Suprapubic skin (tissue), 4 donors: ENCODE data around the gene CYP46A1. TPM values are rescaled to one million over a fixed set of nuclear protein-coding genes. Genes with fewer than 3 reads are reported as not detected.

Source experiments
- DNase-seq, 2 donors: peaks; one replicate each; pipeline ENCODE4 v3.0.0-alpha.2; 2019; ENCODE audit warnings: low spot score in 2 of 2
- H3K27ac ChIP-seq: fragments of 200-600 bp; sonication (generic); one replicate; pipeline ENCODE4 v1.5.1; 2019
- H3K27me3 ChIP-seq: fragments of 200-600 bp; sonication (generic); one replicate; pipeline ENCODE4 v1.5.1; 2019
- H3K36me3 ChIP-seq: fragments of 200-600 bp; sonication (generic); one replicate; pipeline ENCODE4 v1.5.1; 2019
- H3K4me1 ChIP-seq: fragments of 200-600 bp; sonication (generic); one replicate; pipeline ENCODE4 v1.5.1; 2019
- H3K4me3 ChIP-seq: fragments of 200-600 bp; sonication (generic); one replicate; pipeline ENCODE4 v1.5.1; 2019; ENCODE audit warnings: mild to moderate bottlenecking
- H3K9me3 ChIP-seq: fragments of 200-600 bp; sonication (generic); one replicate; pipeline ENCODE4 v1.5.1; 2019
- CTCF ChIP-seq, 2 donors: fragments of 200-600 bp in 1 of 2; fragments of 450-650 bp in 1 of 2; sonication (generic) in 1 of 2; IDR thresholded peaks; one replicate each; pipeline ENCODE4 v1.5.1; 2016 to 2019; ENCODE audit warnings: antibody characterized with exemption in 2 of 2, mild to moderate bottlenecking in 1 of 2, moderate library complexity in 1 of 2
- EP300 ChIP-seq: sonication (generic); formaldehyde crosslinking; IDR thresholded peaks from one replicate; pipeline ENCODE4 v1.6.1; 2017; ENCODE audit warnings: antibody characterized with exemption
- POLR2A ChIP-seq, 2 donors: fragments of 450-650 bp; IDR thresholded peaks; one replicate each; pipeline ENCODE4 v1.6.1; 2017; ENCODE audit warnings: antibody characterized with exemption in 2 of 2, mild to moderate bottlenecking in 2 of 2, moderate library complexity in 2 of 2
- POLR2AphosphoS5 ChIP-seq, 3 donors: sonication (generic); formaldehyde crosslinking; IDR thresholded peaks; one replicate each; pipeline ENCODE4 v1.6.1; 2017; ENCODE audit warnings: antibody characterized with exemption in 3 of 3
- WGBS: methylation state at CpG from one replicate; pipeline ENCODE4 v1.1.5; 2018; 5-methylcytosine and 5-hydroxymethylcytosine counted together
- total RNA-seq, 4 donors: library from RNA; depleted of rRNA; stranded (reverse); fragments of >200 nt; gene quantifications; one replicate each; pipeline ENCODE4 v1.1.0, GENCODE V29; 2016

The CYP46A1 gene
- total RNA-seq, 4 donors from 2014 or later: 0.47 to 2.0 (median 1.0) TPM; not detected in 1

- Histone ChIP-seq H3K9me3 (no peaks in the 10 kb centered on the region), H3K27me3 (peaks cover 8% of the 10 kb centered on the region), H3K36me3 (no peaks in the 10 kb centered on the region), H3K27ac (no peak overlapping the region), H3K4me3 (no peak overlapping the region), H3K4me1 (peaks cover 16% of the 10 kb centered on the region)
- 76% methylated on average over 8 of the region's 8 CpGs for WGBS
- TF ChIP-seq POLR2AphosphoS5 (IDR thresholded peaks at IDR 0.05) (no peak), POLR2A (IDR thresholded peaks at IDR 0.05) (no peak), CTCF (IDR thresholded peaks at IDR 0.05) (no peak), EP300 (no peak)
- no peak for DNase-seq
These were observed 4.6 kb upstream of the CYP46A1 start for GRCh38 chr14:99679543-99679942.

- DNase-seq: no peak
- Histone ChIP-seq H3K36me3 (no peaks in the 10 kb centered on the region), H3K27me3 (peaks cover 8% of the 10 kb centered on the region), H3K4me1 (peaks cover 19% of the 10 kb centered on the region), H3K9me3 (no peaks in the 10 kb centered on the region), H3K4me3 (no peak overlapping the region), H3K27ac (no peak overlapping the region)
- TF ChIP-seq CTCF (IDR thresholded peaks at IDR 0.05) (no peak), EP300 (no peak), POLR2AphosphoS5 (IDR thresholded peaks at IDR 0.05) (no peak), POLR2A (IDR thresholded peaks at IDR 0.05) (no peak)
- 64% methylated on average over 5 of the region's 5 CpGs for WGBS
These were observed 4.1 kb upstream of the CYP46A1 start for GRCh38 chr14:99679996-99680395.

GRCh38 chr14:99681101-99681831 lies 2.8 kb upstream of the CYP46A1 start:
- H3K27ac ChIP-seq: no peak overlapping the region
- no peak overlapping the region for H3K4me3 ChIP-seq
- H3K4me1 ChIP-seq: peaks cover 19% of the 10 kb centered on the region
- WGBS: 74% methylated on average over 9 of the region's 12 CpGs
- no peaks in the 10 kb centered on the region for H3K9me3 ChIP-seq
- peak in 1 of 2 donors; percentile 32 for DNase-seq
- no peaks in the 10 kb centered on the region for H3K36me3 ChIP-seq
- H3K27me3 ChIP-seq: no peaks in the 10 kb centered on the region
- no peak for TF ChIP-seq CTCF (IDR thresholded peaks at IDR 0.05)
- no peak for TF ChIP-seq POLR2AphosphoS5 (IDR thresholded peaks at IDR 0.05)
- TF ChIP-seq EP300: no peak
- TF ChIP-seq POLR2A (IDR thresholded peaks at IDR 0.05): no peak

GRCh38 chr14:99681832-99682148 lies 2.3 kb upstream of the CYP46A1 start:
- TF ChIP-seq CTCF (IDR thresholded peaks at IDR 0.05) (no peak), POLR2A (IDR thresholded peaks at IDR 0.05) (no peak), POLR2AphosphoS5 (IDR thresholded peaks at IDR 0.05) (no peak), EP300 (no peak)
- Histone ChIP-seq H3K36me3 (no peaks in the 10 kb centered on the region), H3K27me3 (no peaks in the 10 kb centered on the region), H3K4me3 (no peak overlapping the region), H3K27ac (no peak overlapping the region), H3K4me1 (peaks cover 19% of the 10 kb centered on the region), H3K9me3 (no peaks in the 10 kb centered on the region)
- DNase-seq: peak in 1 of 2 donors; percentile 73
- WGBS: 79% methylated on average over 11 of the region's 11 CpGs

GRCh38 chr14:99682809-99683618 lies 1.1 kb upstream of the CYP46A1 start:
- DNase-seq: peak; percentile 87 to 90
- TF ChIP-seq POLR2A (IDR thresholded peaks at IDR 0.05) (no peak), POLR2AphosphoS5 (IDR thresholded peaks at IDR 0.05) (no peak), CTCF (IDR thresholded peaks at IDR 0.05) (peak; percentile 42 to 95), EP300 (no peak)
- peak overlapping the region; percentile 95 for H3K4me3 ChIP-seq
- H3K4me1 ChIP-seq: peaks cover 19% of the 10 kb centered on the region
- no peaks in the 10 kb centered on the region for H3K36me3 ChIP-seq
- peak overlapping the region; percentile 92 for H3K27ac ChIP-seq
- no peaks in the 10 kb centered on the region for H3K27me3 ChIP-seq
- no peaks in the 10 kb centered on the region for H3K9me3 ChIP-seq
- 0% methylated on average over 21 of the region's 42 CpGs for WGBS
